ENCODE results near the gene CCDC187.

The CCDC187 gene

DNA sequence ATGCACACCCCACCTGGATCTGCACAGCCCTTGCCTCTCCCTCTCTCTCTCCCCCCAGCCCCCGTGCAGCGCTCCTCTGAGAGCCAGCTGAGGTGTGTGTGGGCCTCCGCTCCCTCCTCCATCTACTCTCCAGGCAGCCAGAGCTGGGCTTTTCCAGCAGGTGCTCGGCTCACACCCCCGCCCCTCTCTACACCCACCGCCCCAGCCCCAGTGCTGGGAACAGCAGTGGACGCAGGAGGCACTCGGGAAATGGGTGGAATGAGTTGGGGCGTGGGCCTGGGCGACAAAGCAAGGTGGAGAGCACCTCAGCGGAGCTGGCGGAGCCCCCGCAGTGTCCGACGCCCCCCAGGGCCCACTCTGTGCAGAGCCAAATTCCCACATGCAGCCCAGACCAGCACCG, 85.6 kb downstream of the CCDC187 start:
- H3K4me1 ChIP-seq (ENCODE audit: low read depth, poor library complexity, severe bottlenecking) = no peaks in the 10 kb centered on the region
- TF ChIP-seq, protein P1, sequence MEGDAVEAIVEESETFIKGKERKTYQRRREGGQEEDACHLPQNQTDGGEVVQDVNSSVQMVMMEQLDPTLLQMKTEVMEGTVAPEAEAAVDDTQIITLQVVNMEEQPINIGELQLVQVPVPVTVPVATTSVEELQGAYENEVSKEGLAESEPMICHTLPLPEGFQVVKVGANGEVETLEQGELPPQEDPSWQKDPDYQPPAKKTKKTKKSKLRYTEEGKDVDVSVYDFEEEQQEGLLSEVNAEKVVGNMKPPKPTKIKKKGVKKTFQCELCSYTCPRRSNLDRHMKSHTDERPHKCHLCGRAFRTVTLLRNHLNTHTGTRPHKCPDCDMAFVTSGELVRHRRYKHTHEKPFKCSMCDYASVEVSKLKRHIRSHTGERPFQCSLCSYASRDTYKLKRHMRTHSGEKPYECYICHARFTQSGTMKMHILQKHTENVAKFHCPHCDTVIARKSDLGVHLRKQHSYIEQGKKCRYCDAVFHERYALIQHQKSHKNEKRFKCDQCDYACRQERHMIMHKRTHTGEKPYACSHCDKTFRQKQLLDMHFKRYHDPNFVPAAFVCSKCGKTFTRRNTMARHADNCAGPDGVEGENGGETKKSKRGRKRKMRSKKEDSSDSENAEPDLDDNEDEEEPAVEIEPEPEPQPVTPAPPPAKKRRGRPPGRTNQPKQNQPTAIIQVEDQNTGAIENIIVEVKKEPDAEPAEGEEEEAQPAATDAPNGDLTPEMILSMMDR (conservative IDR thresholded peaks at IDR 0.05; ENCODE audit: low read depth, low read length) = no peak
- H3K79me2 ChIP-seq (ENCODE audit: insufficient read depth, low read depth) = no peaks in the 10 kb centered on the region
- H4K20me1 ChIP-seq (ENCODE audit: insufficient read depth) = no peaks in the 10 kb centered on the region
- H3K36me3 ChIP-seq (ENCODE audit: insufficient read depth) = no peaks in the 10 kb centered on the region
- H3K27me3 ChIP-seq (ENCODE audit: insufficient read depth, low read depth) = no peaks in the 10 kb centered on the region
- H3K4me2 ChIP-seq = no peak overlapping the region
- no peak overlapping the region for H3K4me3 ChIP-seq (IDR thresholded peaks at IDR 0.05; ENCODE audit: insufficient read depth, low read depth, low read length)
- no peak overlapping the region for H3K9ac ChIP-seq
- H3K27ac ChIP-seq = no peak overlapping the region
- no peak overlapping the region for H2AFZ ChIP-seq (ENCODE audit: low read depth)

DNA sequence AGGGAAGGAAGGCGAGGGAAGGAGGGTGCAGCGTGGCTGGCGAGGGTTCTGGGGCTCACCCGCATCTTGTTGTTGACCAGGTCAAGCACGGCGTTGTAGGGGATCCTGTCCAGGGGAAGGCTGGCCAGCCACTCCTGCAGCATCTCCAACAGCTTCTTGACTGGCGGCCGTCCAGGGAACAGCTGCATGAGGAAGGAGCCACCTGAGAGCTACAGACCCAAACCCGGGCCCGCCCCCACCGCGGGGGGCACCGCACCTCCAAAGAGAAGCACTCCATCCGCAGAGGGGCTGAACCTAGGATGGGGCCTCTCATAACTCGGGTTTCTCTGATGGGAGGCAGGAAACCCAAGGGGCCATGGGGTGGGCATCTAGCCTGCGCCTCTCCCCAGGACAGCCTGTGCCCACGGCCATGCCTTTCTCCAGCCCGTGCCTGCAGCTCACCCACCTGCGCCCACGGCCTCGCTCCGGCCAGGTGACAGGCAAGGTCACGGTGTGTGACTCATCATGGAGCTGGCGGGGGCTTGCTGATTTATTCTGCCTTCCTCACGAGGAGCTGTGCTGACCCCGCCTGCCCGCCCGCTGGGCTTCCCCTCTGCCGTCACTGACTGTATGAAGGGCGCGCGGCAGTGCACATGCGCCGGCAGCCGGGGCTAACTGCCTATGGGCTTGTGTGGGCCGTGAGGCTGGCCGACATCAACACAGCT, 87.2 kb downstream of the CCDC187 start:
- Histone ChIP-seq H3K27ac (no peak overlapping the region), H3K4me1 (ENCODE audit: low read depth, poor library complexity, severe bottlenecking) (no peaks in the 10 kb centered on the region), H2AFZ (ENCODE audit: low read depth) (no peak overlapping the region), H3K4me2 (no peak overlapping the region), H4K20me1 (ENCODE audit: insufficient read depth) (no peaks in the 10 kb centered on the region), H3K36me3 (ENCODE audit: insufficient read depth) (no peaks in the 10 kb centered on the region), H3K79me2 (ENCODE audit: insufficient read depth, low read depth) (no peaks in the 10 kb centered on the region), H3K4me3 (IDR thresholded peaks at IDR 0.05; ENCODE audit: insufficient read depth, low read depth, low read length) (no peak overlapping the region), H3K9ac (no peak overlapping the region), H3K27me3 (ENCODE audit: insufficient read depth, low read depth) (no peaks in the 10 kb centered on the region)
- TF ChIP-seq, protein P1 (conservative IDR thresholded peaks at IDR 0.05; ENCODE audit: low read depth, low read length) = no peak

DNA sequence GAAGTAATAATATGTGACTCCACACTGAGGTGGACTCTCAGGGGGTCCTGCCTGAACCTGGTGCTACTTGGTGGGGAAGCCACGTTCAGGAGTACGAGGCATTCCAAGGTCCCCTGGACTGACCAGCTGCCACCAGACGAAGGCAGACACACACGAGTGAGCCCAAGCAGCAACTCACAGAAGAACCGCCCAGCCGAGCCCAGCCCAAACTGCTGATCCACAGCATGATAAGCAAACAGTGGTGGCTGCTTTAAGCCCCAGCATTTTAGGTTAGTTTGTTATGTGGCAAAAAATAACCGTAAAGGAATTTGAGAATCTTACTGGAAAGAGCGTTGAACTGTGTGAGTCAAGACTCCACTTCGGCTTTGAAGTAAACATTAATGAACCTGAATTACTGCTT, 90.2 kb downstream of the CCDC187 start:
- Histone ChIP-seq H4K20me1 (ENCODE audit: insufficient read depth) (no peaks in the 10 kb centered on the region), H3K4me3 (IDR thresholded peaks at IDR 0.05; ENCODE audit: insufficient read depth, low read depth, low read length) (no peak overlapping the region), H2AFZ (ENCODE audit: low read depth) (no peak overlapping the region), H3K4me1 (ENCODE audit: low read depth, poor library complexity, severe bottlenecking) (peaks cover 16% of the 10 kb centered on the region), H3K9ac (no peak overlapping the region), H3K4me2 (no peak overlapping the region), H3K27me3 (ENCODE audit: insufficient read depth, low read depth) (no peaks in the 10 kb centered on the region), H3K36me3 (ENCODE audit: insufficient read depth) (no peaks in the 10 kb centered on the region), H3K79me2 (ENCODE audit: insufficient read depth, low read depth) (no peaks in the 10 kb centered on the region), H3K27ac (no peak overlapping the region)
- TF ChIP-seq, protein P1 (conservative IDR thresholded peaks at IDR 0.05; ENCODE audit: low read depth, low read length) = no peak

DNA sequence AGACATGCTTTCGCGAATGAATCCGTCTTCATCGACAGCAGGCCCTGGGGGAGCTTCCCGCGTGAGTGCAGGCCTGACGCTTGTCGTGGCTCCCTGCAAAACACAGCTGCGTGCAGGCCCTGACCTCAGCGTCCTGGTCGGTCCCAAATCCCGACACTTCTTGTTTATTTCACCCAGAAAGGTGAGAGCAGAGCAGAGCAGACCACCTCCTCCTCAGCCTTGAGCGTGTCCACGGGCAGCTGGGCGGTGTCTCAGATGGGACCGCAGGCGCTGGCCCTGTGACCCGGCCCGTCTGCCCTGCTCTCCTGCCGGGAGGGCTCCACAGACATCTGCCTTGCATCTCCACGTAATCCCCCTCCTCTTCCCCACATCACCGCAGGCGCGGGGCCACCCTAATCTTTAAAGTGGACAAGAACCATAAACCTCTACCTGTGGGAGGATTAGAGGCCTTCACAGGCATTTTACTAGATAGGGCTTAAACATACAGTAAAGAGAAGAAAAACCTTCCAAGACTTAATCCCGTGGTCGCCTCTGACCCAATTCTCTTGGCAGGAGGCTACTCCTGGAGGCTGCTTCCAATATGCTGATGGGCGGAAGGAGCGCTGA, 91.4 kb downstream of the CCDC187 start:
- Histone ChIP-seq H3K4me1 (ENCODE audit: low read depth, poor library complexity, severe bottlenecking) (peaks cover 27% of the 10 kb centered on the region), H4K20me1 (ENCODE audit: insufficient read depth) (no peaks in the 10 kb centered on the region), H3K27ac (no peak overlapping the region), H3K27me3 (ENCODE audit: insufficient read depth, low read depth) (no peaks in the 10 kb centered on the region), H2AFZ (ENCODE audit: low read depth) (no peak overlapping the region), H3K4me2 (no peak overlapping the region), H3K9ac (no peak overlapping the region), H3K36me3 (ENCODE audit: insufficient read depth) (no peaks in the 10 kb centered on the region), H3K79me2 (ENCODE audit: insufficient read depth, low read depth) (no peaks in the 10 kb centered on the region), H3K4me3 (IDR thresholded peaks at IDR 0.05; ENCODE audit: insufficient read depth, low read depth, low read length) (no peak overlapping the region)
- TF ChIP-seq, protein P1 (conservative IDR thresholded peaks at IDR 0.05; ENCODE audit: low read depth, low read length) = no peak
